HG03457 (cell line): ENCODE data around the gene GSTM5.
"Not testable (repeated sequence)": the region's sequence is repeated elsewhere in the genome, so short reads cannot be mapped to it uniquely, and the experiment has no call there.

ENCODE experiments used
- ATAC-seq: cut with Tn5 transposase; IDR thresholded peaks from one replicate; pipeline ENCODE4 v1.9.1; 2021; ENCODE audit warnings: moderate number of reproducible peaks; ENCODE audit not compliant: unreplicated experiment

GSTM5 gene

DNA sequence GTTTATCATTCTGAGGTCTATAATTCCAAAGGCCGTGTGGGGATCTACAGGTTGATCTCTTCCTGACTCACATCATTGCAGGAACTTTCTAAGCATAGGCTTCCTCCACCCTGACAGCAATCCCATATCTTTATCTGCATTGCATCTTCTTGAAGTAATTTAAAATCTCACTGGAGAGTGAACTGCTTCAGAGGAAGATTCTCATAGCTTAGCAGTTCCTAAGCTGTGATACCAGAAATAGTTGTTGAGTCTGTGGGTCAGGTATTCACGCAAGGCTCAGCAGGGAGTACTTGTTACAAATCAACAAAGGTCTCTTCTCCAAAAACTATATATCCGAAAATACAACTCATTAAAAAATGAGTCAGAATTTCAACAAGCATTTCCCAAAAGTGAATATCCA lies 16.9 kb upstream of the GSTM5 start:
- not testable (repeated sequence) for ATAC-seq

DNA sequence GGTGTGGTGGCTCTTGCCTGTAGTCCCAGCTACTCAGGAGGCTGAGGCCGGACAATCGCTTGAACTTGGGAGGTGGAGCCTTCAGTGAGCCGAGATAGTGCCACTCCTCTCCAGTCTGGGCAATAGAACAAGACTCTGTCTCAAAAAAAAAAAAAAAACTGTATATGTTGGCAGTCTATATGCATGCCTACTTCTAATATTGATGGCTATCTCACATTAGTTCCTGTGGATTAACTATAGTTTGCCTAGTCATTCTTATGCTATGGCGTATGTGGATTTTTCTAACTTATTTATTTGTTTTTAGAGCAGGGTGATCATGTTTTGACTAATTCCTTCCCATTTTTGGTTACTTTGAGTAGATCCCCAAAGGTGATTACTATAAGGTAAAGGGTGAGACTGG lies 15.0 kb upstream of the GSTM5 start:
- no peak for ATAC-seq

GRCh38 chr1:109697861-109698260 lies 14.2 kb upstream of the GSTM5 start:
- ATAC-seq: not testable (repeated sequence)

GRCh38 chr1:109702940-109703339 lies 9.1 kb upstream of the GSTM5 start:
- not testable (repeated sequence) for ATAC-seq

DNA sequence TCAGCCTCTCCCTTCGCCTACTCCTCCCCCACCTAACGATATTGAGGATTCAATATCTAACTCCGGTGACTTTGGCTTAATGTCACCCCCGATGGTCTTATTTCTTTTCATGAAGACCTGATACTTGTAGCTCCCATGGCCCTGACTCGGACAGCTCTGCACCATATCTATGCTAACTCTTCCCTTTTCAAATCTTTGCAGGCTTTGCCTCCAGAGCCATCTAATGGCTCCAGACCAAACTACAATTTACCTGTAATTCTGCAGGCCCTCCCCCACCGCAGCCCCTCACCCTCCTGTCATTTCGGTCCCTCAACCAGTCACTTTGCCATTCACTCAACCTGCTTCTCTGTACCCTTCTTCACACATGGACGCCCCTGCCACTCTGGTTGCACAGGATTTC lies 7.9 kb upstream of the GSTM5 start:
- no peak for ATAC-seq

DNA sequence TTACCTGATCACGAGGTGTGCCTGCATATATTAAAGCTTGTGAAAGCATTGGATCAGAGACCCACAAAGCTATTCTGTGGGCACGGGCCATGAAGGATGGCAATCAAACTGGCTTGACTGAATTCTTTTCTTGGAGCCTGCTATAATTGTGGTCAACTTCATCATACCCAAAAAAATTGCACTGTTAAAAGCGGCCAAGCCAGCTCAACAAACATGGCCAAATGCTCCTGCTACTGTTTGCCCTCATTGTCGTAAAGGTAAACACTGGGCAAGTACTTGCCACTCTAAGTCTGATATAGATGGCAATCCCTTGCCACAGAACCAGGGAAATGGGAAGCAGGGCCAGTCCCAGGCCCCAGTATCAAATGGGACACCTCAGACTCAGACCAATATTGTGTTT lies 6.6 kb upstream of the GSTM5 start:
- no peak for ATAC-seq

DNA sequence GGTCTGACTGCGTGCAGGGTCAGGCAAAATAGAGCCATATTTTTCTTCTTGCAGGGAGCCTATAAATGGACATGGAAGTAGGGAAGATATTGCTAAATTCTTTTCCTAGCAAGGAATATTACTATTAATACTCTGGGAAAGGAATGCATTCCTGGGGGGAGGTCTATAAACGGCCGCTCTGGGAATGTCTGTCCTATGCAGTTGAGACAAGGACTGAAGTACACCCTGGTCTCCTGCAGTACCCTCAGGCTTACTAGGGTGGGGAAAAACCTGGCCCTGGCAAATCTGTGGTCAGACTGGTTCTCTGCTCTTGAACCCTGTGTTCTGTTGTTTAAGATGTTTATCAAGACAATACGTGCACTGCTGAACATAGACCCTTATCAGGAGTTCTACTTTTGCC lies 3.1 kb upstream of the GSTM5 start:
- ATAC-seq: not testable (repeated sequence)

- not testable (repeated sequence) for ATAC-seq
Measured at GRCh38 chr1:109709822-109710221, 2.2 kb upstream of the GSTM5 start.

GRCh38 chr1:109712321-109712864 lies 342 bp downstream of the GSTM5 start:
- no peak for ATAC-seq

GRCh38 chr1:109713636-109714035 lies 1.6 kb downstream of the GSTM5 start:
- no peak for ATAC-seq

DNA sequence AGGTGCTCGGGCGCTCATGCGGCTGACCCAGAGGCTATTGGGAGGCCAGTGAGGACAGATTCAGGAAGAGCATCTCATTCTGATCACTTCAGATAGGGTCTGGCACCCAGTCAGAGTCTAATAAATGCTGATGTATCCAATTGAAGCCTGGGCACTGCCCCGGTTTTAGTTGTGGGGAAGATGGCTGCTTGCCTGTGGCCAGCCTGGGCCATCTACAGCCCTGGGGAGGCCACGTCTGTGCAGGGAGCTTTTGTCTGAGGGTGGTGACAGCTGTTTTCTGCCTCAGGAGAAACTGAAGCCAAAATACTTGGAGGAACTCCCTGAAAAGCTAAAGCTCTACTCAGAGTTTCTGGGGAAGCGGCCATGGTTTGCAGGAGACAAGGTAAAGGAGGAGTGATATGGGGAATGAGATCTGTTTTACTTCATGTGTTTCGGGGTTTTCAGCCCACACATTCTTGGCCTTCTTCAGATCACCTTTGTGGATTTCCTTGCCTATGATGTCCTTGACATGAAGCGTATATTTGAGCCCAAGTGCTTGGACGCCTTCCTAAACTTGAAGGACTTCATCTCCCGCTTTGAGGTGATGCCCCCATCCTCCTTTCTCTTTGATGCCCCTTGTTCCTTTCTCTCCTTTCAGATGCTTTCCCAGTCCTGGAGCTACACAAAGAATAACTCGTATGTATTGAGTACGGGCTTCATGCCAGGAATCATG lies 2.8 kb downstream of the GSTM5 start:
- no peak for ATAC-seq

- ATAC-seq: no peak
Measured at GRCh38 chr1:109716121-109716520, 4.1 kb downstream of the GSTM5 start.

DNA sequence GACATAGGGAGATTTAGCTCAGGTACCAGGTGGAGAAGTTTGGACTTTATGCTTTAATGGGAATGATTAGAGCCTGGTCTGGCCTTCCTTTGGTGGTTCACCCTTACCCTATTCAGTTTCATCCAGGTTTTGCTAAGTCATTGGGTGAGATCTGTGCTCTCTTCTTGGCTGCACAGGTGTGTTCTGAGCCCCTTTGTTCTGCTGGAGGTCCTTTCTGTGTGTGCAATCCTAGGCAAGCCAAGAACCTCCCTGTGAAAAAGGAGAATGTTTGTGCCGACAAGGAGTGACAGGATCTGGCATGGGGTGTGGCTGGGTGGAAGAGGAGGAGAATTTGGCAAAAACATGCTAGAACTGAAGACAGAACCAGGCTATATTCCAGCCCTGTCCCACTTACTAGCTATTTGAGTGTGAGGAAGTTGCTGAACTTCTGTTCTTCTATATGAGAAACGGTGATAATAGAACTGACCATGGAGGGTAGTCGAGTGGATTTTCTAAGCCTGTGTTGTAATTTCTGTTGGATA lies 4.6 kb downstream of the GSTM5 start:
- no peak for ATAC-seq

GRCh38 chr1:109717729-109718128 lies 5.7 kb downstream of the GSTM5 start:
- no peak for ATAC-seq

DNA sequence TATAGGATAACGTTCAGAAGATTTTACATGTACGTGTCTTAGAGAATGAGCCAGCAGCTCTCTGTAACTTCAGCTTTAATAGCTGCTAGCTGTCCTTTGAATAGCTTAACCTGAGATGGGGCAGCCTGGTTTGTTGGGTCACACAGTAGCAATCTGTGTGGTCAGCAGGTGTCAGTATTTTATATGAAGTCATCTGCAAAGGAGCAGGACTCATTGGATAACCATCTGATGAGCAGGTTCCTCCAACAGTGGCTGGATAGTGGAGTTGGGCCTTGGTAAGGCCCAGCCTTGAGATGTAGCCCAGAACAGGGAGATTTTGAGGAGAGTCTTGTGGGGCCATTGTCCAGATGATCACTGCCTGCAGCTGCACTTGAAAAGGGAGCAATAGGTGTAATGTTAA lies 6.4 kb downstream of the GSTM5 start:
- ATAC-seq: no peak

DNA sequence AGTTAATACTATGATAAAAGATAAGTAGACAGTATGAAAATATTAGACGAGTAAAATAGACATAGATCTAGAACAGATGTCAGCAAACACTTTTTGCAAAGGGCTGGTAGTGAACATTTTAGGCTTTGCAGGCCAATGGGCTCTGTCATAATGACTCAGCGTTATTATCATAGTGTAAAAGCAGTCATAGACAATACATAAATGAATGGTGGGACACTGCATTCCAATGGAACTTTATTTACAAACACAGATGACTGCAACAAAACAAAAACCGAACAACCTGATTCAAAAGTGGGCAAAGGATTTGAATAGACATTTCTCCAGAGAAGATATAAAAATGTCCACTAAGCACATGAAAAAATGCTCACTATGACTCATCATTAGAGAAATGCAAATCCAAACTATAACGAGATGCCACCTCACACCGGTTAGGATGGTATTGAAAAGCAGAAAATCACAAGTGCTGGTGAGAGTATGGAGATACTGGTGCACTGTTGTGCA lies 7.3 kb downstream of the GSTM5 start:
- ATAC-seq: no peak

- ATAC-seq: no peak
Measured at GRCh38 chr1:109721042-109721441, 9.0 kb downstream of the GSTM5 start.

DNA sequence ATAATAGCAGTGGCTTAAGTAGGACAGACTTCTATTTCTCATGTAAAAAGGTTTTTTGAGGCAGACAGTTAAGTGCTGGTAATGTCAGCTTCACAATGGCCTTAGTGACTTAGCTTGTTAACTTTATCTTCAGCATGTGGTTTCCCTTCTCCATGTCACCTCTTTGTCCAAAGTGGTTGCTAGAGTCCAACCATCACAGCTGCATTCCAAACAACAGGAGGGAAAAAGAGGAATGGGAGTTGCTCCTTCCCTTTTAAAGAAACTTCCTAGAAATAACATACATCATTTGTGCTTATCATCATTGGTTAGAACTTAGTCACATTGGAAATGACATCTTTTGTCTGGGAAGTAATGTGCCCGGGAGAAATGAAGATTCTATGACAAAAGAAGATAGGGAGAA lies 9.9 kb downstream of the GSTM5 start:
- no peak for ATAC-seq

DNA sequence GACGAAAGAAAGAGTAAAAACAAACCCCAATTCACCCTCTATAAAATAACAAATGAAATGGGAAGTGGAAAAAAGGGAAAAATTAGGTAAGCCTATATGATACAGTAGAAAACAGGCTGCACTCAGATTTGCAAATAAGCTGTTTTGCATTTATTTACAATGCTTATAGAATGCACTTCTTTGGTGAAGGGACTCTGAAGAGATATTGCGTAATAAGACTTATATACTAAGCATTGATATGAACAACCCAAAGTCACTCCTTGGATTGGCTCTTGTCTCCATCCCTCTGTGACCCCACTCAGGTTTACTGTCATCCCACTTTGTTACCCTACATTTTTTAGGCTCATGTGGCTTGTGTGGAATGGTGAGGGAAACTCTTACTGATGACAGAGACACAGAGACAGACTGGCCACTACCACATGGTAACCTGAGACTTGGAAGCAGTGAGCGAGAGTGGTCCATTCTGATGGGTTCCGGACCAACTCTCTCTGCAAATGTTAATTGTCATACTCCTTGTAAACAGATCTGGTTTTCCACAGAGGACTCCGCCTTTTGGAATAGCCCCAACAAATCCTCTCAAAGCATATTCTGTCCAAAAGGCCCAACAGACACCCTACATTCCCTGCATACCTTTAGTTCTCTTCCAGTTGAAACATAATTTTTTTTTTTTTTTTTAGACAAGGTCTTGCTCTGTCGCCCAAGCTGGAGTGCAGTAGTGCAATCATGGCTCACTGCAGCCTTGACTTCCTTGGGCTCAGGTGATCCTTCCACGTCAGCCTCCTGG lies 11.0 kb downstream of the GSTM5 start:
- ATAC-seq: no peak

DNA sequence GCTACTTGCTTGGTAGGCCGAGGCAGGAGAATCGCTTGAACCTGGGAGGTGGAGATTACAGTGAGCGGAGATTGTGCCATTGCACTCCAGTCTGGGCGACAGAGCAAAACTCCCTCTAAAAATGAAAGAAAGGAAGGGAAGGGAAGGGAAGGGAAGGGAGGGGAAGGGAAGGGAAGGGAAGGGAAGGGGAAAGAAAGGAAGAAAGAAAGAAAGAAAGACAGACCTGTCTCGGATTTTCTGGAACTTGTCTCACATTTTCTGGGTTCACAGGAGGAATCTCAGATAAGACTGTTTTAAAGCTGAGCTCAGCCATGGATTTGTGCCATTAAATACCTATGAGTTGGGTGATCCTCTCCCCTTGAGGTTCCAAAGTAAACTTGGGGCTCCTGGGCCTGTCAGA lies 12.9 kb downstream of the GSTM5 start:
- no peak for ATAC-seq

GRCh38 chr1:109725510-109725909 lies 13.5 kb downstream of the GSTM5 start:
- ATAC-seq: no peak

DNA sequence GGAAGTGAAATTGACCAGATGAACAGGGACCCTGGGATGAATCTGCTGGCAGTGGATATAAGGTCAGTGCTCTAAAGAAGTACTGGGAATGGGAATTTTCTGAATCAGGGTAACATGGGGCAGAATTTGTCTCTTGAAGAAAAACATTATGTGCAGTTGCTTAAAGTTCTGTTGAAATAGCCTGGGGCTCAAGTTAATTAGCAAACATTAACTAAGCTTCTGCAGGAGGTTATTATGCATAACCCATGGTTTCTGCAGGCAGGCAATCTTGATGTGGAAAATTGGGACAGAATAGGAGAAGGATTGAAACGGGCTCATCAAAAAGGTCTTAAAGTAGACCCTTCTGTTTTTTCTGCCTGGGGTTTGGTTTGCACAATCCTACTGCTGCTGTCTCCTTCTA lies 14.0 kb downstream of the GSTM5 start:
- no peak for ATAC-seq
